Fibroblast of lung (primary cell): ENCODE data around the gene DDX25. TPM values are rescaled to one million over a fixed set of nuclear protein-coding genes. Genes with fewer than 3 reads are reported as not detected.

Source experiments
- DNase-seq, 2 donors: peaks; one replicate each; pipeline versions ENCODE4 v3.0.0 to v3.0.0-alpha.2; 2010; ENCODE audit warnings: low read depth in 2 of 2
- H2AFZ ChIP-seq: 2 replicates; pipeline ENCODE4 v1.5.1; 2012; ENCODE audit warnings: low read length, control low read depth, inconsistent platforms
- H3K27ac ChIP-seq: 2 replicates; pipeline ENCODE4 v1.5.1; 2011; ENCODE audit warnings: low read length, control low read depth; ENCODE audit not compliant: insufficient read depth
- H3K27me3 ChIP-seq: 2 replicates; pipeline ENCODE4 v1.5.1; 2011; ENCODE audit warnings: mild to moderate bottlenecking, low read length; ENCODE audit not compliant: control insufficient read depth, insufficient read depth
- H3K36me3 ChIP-seq: 2 replicates; pipeline ENCODE4 v1.5.1; 2011; ENCODE audit warnings: low read length; ENCODE audit not compliant: control insufficient read depth, insufficient read depth
- H3K4me1 ChIP-seq: 2 replicates; pipeline ENCODE4 v1.5.1; 2011; ENCODE audit warnings: low read length; ENCODE audit not compliant: control insufficient read depth, insufficient read depth; ENCODE audit errors: extremely low read depth
- H3K4me2 ChIP-seq: 2 replicates; pipeline ENCODE4 v1.5.1; 2011; ENCODE audit warnings: low read length, control low read depth; ENCODE audit not compliant: insufficient read depth; ENCODE audit errors: extremely low read depth
- H3K4me3 ChIP-seq, 4 experiments: fragments of 200-600 bp in 1 of 4; sonication (generic) in 1 of 4; replicated peaks in 1 of 4; 2 replicates each; pipeline ENCODE4 v1.5.1; 2011 to 2016; ENCODE audit warnings: low read length in 4 of 4, low read depth in 3 of 4, mild to moderate bottlenecking in 3 of 4, control low read depth in 2 of 4, inconsistent platforms in 1 of 4, mixed read lengths in 1 of 4; ENCODE audit not compliant: insufficient read depth in 1 of 4; ENCODE audit errors: control extremely low read depth in 1 of 4
- H3K79me2 ChIP-seq: 2 replicates; pipeline ENCODE4 v1.5.1; 2012; ENCODE audit warnings: mild to moderate bottlenecking, low read length, inconsistent platforms; ENCODE audit not compliant: control insufficient read depth, insufficient read depth
- H3K9ac ChIP-seq: 2 replicates; pipeline ENCODE4 v1.5.1; 2011; ENCODE audit warnings: mild to moderate bottlenecking, low read length, control low read depth; ENCODE audit not compliant: insufficient read depth
- H3K9me3 ChIP-seq: 2 replicates; pipeline ENCODE4 v1.5.1; 2012; ENCODE audit warnings: low read depth, low read length; ENCODE audit not compliant: control insufficient read depth, insufficient read depth
- H4K20me1 ChIP-seq: 2 replicates; pipeline ENCODE4 v1.5.1; 2011; ENCODE audit warnings: low read length; ENCODE audit not compliant: control insufficient read depth, insufficient read depth; ENCODE audit errors: extremely low read depth
- EZH2 ChIP-seq: IDR thresholded peaks from 2 replicates; pipeline ENCODE4 v1.5.1; 2012; ENCODE audit warnings: low read length, control low read depth, mild to moderate bottlenecking; ENCODE audit errors: missing control alignments
- polyA plus RNA-seq, 2 donors: library from polyadenylated mRNA; depleted of rRNA in 1 of 2; stranded (reverse) in 1 of 2; unstranded in 1 of 2; fragments of >200 nt; gene quantifications; 2 replicates each; pipeline ENCODE4 v1.2.1, GENCODE V29; 2011 to 2012; ENCODE audit warnings: missing spikeins in 1 of 2
- total RNA-seq: library from RNA; depleted of rRNA; stranded (reverse); fragments of >200 nt; gene quantifications from 2 replicates; pipeline ENCODE4 v1.2.1, GENCODE V29; 2014
- TF ChIP-seq, protein P1 (sequence below), 2 donors: IDR thresholded peaks in 1 of 2; conservative IDR thresholded peaks in 1 of 2; 1 replicate in 1 of 2; 2 replicates in 1 of 2; pipeline ENCODE4 v1.5.1; 2011 to 2012; ENCODE audit warnings: low read length in 2 of 2, control low read depth in 1 of 2, inconsistent platforms in 1 of 2, low read depth in 1 of 2, mild to moderate bottlenecking in 1 of 2

The DDX25 gene
- total and polyA plus RNA-seq, 2 donors (not counting 1 experiment from before 2014, with no cell fraction given): not detected

DNA sequence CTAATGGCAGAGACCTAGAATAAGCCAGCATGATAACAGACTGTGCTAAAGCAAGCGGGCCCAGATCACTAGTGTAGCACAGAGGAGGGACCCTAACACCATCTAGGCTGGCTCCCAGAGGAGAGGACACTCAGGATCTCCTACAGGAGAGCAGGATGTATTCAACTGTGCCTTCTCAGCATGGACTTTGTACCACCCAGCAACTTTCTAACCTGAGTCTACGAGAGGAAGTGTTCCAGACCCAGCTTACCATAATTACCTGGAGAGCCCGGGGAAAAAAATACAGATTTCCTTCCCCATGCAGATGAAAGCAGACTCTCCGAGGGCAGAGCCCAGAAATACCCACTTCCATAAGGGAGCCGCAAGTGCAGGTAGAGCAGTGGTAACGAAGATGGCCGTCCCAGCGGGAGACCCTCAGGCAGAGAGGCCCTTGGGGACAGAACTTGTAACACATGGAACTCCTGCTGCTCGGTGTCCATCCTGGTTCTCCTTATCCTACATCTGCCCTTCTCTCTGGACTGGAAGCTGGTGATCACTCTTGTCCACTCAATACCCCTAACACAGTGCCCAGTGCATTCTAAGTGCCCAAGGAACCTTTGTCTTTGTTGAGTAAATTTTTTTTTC lies 20.2 kb downstream of the DDX25 start:
- TF ChIP-seq, protein P1, sequence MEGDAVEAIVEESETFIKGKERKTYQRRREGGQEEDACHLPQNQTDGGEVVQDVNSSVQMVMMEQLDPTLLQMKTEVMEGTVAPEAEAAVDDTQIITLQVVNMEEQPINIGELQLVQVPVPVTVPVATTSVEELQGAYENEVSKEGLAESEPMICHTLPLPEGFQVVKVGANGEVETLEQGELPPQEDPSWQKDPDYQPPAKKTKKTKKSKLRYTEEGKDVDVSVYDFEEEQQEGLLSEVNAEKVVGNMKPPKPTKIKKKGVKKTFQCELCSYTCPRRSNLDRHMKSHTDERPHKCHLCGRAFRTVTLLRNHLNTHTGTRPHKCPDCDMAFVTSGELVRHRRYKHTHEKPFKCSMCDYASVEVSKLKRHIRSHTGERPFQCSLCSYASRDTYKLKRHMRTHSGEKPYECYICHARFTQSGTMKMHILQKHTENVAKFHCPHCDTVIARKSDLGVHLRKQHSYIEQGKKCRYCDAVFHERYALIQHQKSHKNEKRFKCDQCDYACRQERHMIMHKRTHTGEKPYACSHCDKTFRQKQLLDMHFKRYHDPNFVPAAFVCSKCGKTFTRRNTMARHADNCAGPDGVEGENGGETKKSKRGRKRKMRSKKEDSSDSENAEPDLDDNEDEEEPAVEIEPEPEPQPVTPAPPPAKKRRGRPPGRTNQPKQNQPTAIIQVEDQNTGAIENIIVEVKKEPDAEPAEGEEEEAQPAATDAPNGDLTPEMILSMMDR (conservative IDR thresholded peaks at IDR 0.05 in 1 of 2, IDR thresholded peaks at IDR 0.05 in 1 of 2; ENCODE audit: low read depth in 1 of 2, low read length in 2 of 2): no peak
- TF ChIP-seq EZH2: no peak
- Histone ChIP-seq H3K27me3 (peaks cover under 1% of the 10 kb centered on the region), H3K4me2 (no peak overlapping the region), H2AFZ (no peak overlapping the region), H3K36me3 (no peaks in the 10 kb centered on the region), H3K4me1 (no peaks in the 10 kb centered on the region), H3K79me2 (no peaks in the 10 kb centered on the region), H3K4me3 (no peak overlapping the region), H3K9ac (no peak overlapping the region), H4K20me1 (no peaks in the 10 kb centered on the region), H3K9me3 (no peaks in the 10 kb centered on the region), H3K27ac (no peak overlapping the region)
- no peak for DNase-seq

GRCh38 chr11:125925247-125925740 lies 21.0 kb downstream of the DDX25 start:
- TF ChIP-seq, protein P1 (conservative IDR thresholded peaks at IDR 0.05 in 1 of 2, IDR thresholded peaks at IDR 0.05 in 1 of 2; ENCODE audit: low read depth in 1 of 2, low read length in 2 of 2): no peak
- no peak for TF ChIP-seq EZH2
- H3K9ac ChIP-seq: no peak overlapping the region
- no peaks in the 10 kb centered on the region for H3K36me3 ChIP-seq
- DNase-seq: peak in 1 of 2 donors; percentile 19
- no peak overlapping the region for H3K27ac ChIP-seq
- H4K20me1 ChIP-seq: no peaks in the 10 kb centered on the region
- H3K4me1 ChIP-seq: no peaks in the 10 kb centered on the region
- H3K27me3 ChIP-seq: peaks cover 4% of the 10 kb centered on the region
- no peaks in the 10 kb centered on the region for H3K9me3 ChIP-seq
- H2AFZ ChIP-seq: no peak overlapping the region
- no peak overlapping the region for H3K4me3 ChIP-seq
- no peaks in the 10 kb centered on the region for H3K79me2 ChIP-seq
- H3K4me2 ChIP-seq: no peak overlapping the region

- H3K4me3 ChIP-seq: no peak overlapping the region
- TF ChIP-seq, protein P1 (conservative IDR thresholded peaks at IDR 0.05 in 1 of 2, IDR thresholded peaks at IDR 0.05 in 1 of 2; ENCODE audit: low read depth in 1 of 2, low read length in 2 of 2): no peak
- H3K9me3 ChIP-seq: no peaks in the 10 kb centered on the region
- H3K4me1 ChIP-seq: no peaks in the 10 kb centered on the region
- H3K4me2 ChIP-seq: no peak overlapping the region
- H3K27me3 ChIP-seq: peaks cover 4% of the 10 kb centered on the region
- no peaks in the 10 kb centered on the region for H3K79me2 ChIP-seq
- H2AFZ ChIP-seq: no peak overlapping the region
- no peak for DNase-seq
- no peaks in the 10 kb centered on the region for H3K36me3 ChIP-seq
- H4K20me1 ChIP-seq: no peaks in the 10 kb centered on the region
- no peak overlapping the region for H3K27ac ChIP-seq
- H3K9ac ChIP-seq: no peak overlapping the region
Measured at GRCh38 chr11:125925804-125926203, 21.5 kb downstream of the DDX25 start.
